ENCODE results near the gene TP53BP2.

TP53BP2 gene

GRCh38 chr1:223849352-223850254 is 3.9 kb upstream of the TP53BP2 start:
- TF ChIP-seq CTCF (IDR thresholded peaks at IDR 0.05; ENCODE audit: borderline replicate concordance, insufficient read depth, low read depth, low read length): no peak
- H3K4me3 ChIP-seq (ENCODE audit: low read depth, low read length): no peak overlapping the region

- TF ChIP-seq CTCF (IDR thresholded peaks at IDR 0.05; ENCODE audit: borderline replicate concordance, insufficient read depth, low read depth, low read length): no peak
- H3K4me3 ChIP-seq (ENCODE audit: low read depth, low read length): no peak overlapping the region
These were observed 2.8 kb upstream of the TP53BP2 start for GRCh38 chr1:223848536-223848935.

GRCh38 chr1:223847781-223848345 is 2.1 kb upstream of the TP53BP2 start:
- H3K4me3 ChIP-seq (ENCODE audit: low read depth, low read length): no peak overlapping the region
- no peak for TF ChIP-seq CTCF (IDR thresholded peaks at IDR 0.05; ENCODE audit: borderline replicate concordance, insufficient read depth, low read depth, low read length)

- TF ChIP-seq CTCF (IDR thresholded peaks at IDR 0.05; ENCODE audit: borderline replicate concordance, insufficient read depth, low read depth, low read length): no peak
- peak overlapping the region; percentile 63 for H3K4me3 ChIP-seq (ENCODE audit: low read depth, low read length)
These were observed 524 bp downstream of the TP53BP2 start for GRCh38 chr1:223845037-223845809.

GRCh38 chr1:223844787-223845036 is 1.0 kb downstream of the TP53BP2 start:
- peak overlapping the region; percentile 63 for H3K4me3 ChIP-seq (ENCODE audit: low read depth, low read length)
- TF ChIP-seq CTCF (IDR thresholded peaks at IDR 0.05; ENCODE audit: borderline replicate concordance, insufficient read depth, low read depth, low read length): no peak

- H3K4me3 ChIP-seq (ENCODE audit: low read depth, low read length): peak overlapping the region; percentile 63
- no peak for TF ChIP-seq CTCF (IDR thresholded peaks at IDR 0.05; ENCODE audit: borderline replicate concordance, insufficient read depth, low read depth, low read length)
These were observed 1.6 kb downstream of the TP53BP2 start for GRCh38 chr1:223843934-223844786.

Data from GM12875 (cell line).